ENCODE data around the gene TCF19. TPM values are rescaled to one million over a fixed set of nuclear protein-coding genes. Genes with fewer than 3 reads are reported as not detected.

Gene TCF19
- total RNA-seq, 1 donor from 2014 or later, result 8.8 TPM

Small RNAs within 50 kb of the gene (small RNA-seq; reads per million reads assigned to genes)
- not detected for gene POLR2LP1

Other genes starting within 250 kb of the TCF19 start
- 18.9 TPM for gene VARS2, start 244.4 kb upstream of the TCF19 start, total RNA-seq
- not detected for gene SFTA2, start 226.4 kb upstream of the TCF19 start, total RNA-seq
- 0.49 TPM for gene MUCL3, start 217.6 kb upstream of the TCF19 start, total RNA-seq
- gene MUC21, start 174.9 kb upstream of the TCF19 start, total RNA-seq, result 207 TPM
- gene MUC22, start 148.1 kb upstream of the TCF19 start, total RNA-seq, result 2.9 TPM
- gene C6orf15, start 46.0 kb upstream of the TCF19 start, total RNA-seq, result not detected
- 9.6 TPM for gene PSORS1C1, start 43.8 kb upstream of the TCF19 start, total RNA-seq
- gene CDSN, start 38.1 kb upstream of the TCF19 start, total RNA-seq, result 1.5 TPM
- gene PSORS1C2, start 19.5 kb upstream of the TCF19 start, total RNA-seq, result not detected
- gene CCHCR1, start 787 bp upstream of the TCF19 start, total RNA-seq, result 21.9 TPM
- 0.98 TPM for gene POU5F1, start 12.1 kb downstream of the TCF19 start, total RNA-seq
- gene HLA-C, start 113.5 kb downstream of the TCF19 start, total RNA-seq, result 639 TPM
- gene HLA-B, start 198.6 kb downstream of the TCF19 start, total RNA-seq, result 921 TPM
- gene MICA, start 245.0 kb downstream of the TCF19 start, total RNA-seq, result 19.9 TPM

Data from vagina (tissue), 1 donor.